Spleen (tissue), 7 donors: ENCODE results near the gene HSPA12A.

ENCODE experiments used
- CTCF ChIP-seq, 11 experiments: fragments of 200-600 bp in 7 of 11; fragments of 450-650 bp in 4 of 11; sonication (generic) in 4 of 11; IDR thresholded peaks in 8 of 11; conservative IDR thresholded peaks in 3 of 11; 1 replicate in 7 of 11; 2 replicates in 4 of 11; pipeline versions ENCODE4 v1.4.0 to v1.8.0; 2016 to 2021; ENCODE audit warnings: antibody characterized with exemption in 11 of 11, inconsistent platforms in 4 of 11, mild to moderate bottlenecking in 1 of 11
- POLR2AphosphoS5 ChIP-seq, 3 donors: sonication (generic); formaldehyde crosslinking; IDR thresholded peaks; one replicate each; pipeline ENCODE4 v1.5.1; 2017; ENCODE audit warnings: antibody characterized with exemption in 3 of 3
- donor health status: DM: no; HTN: no; CAD: no; lungs with moderate emphysema.
- donor health status: DM: no; HTN: no; CAD: no.
- donor health status: DM: no; HTN: no; CAD: no.

DNA sequence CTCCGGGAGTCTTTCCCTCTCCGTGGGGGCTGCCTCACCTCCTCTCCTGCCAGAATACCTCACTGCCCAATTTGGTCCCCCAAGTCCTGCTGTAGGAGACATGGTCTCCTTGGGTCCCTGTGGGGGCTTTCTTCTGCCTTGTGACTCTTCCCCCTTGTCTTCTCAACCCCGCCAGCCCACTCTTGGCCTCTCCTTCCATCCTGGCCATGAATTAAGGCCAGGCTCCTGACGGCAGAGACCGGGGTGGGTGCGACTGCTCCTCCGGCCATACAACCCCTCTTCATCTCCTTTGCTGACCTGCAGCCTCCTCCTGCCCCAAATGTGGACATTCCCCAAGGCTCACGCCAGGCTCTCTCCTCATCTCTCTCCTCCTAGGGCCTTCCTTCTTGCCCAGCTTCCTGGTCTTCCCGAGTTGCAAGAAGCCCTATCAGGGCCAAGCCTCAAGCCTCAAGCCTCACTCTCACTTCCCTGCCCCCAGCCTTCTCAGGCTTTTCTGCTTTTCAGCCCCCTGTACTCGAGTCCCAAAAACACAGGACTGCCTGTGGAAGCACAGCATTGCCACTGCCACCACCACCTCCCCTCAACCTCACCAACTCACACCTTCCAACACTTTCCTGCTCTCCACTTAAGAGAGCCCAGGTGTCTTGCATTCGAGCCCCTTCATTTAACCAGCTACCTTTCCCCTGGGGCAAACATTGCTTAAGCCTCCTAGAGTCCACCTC lies 120.3 kb downstream of the HSPA12A start:
- TF ChIP-seq POLR2AphosphoS5 (IDR thresholded peaks at IDR 0.05) (no peak), CTCF (IDR thresholded peaks at IDR 0.05 in 8 of 11, conservative IDR thresholded peaks at IDR 0.05 in 3 of 11) (no peak)
